ENCODE data around the gene RHBDF1. TPM values are rescaled to one million over a fixed set of nuclear protein-coding genes. Genes with fewer than 3 reads are reported as not detected.
A peak's percentile ranks its signal among the peaks of the same experiment; 100 is the strongest.

The RHBDF1 gene
- total and polyA plus RNA-seq, 2 of the 13 experiments (the other 11 are each of a cell fraction or from before 2014, with no cell fraction given), result 5.4 to 26.9 TPM

DNA sequence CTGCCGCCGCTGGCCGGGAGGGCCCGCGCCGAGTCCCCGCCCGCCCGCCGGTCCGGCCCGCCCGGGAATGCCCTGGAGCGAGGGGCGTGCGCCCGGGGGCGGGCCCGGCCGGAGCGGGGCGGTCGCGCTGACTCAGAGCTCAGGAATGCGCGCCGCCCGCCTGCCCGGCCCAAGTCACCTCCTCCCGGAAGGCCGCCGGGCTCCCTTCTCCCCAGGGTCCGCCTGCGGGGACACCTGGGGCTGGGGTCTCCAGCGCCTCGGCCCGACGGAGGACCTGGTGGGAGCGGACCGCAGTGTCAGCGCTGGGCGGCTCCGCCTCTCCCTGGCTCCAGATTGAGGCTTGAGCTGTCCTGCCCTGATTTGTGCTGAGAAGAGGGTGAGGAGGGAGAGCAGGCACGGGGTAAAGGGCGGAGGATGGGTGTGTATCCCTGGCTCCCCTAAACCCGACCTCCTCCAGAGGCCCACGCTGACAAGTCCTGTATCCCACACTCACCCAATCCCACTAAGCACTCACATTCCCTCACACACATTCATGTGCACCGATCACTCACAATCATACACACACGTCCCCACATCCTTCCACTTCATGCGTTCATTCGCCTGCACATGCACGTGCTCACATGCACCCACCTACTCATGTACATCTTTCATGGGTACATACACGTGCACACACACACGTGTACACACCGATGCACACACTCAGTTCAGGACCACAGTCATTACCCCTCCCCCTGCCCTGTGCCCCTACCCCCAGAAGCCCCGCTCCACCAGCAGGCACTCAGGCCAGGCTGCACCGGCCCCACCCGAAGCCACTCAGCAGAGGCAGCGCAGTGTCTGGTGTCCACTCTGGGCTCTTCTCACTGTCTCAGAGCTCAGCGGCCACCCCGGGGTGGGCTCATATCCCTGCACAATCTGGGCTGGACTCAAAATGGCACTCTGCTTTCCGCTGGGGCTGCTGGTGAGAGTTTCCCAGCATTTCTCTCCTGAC lies at the start of gene RHBDF1 (continued):
- no peak for TF ChIP-seq ZNF354B (CRISPR knock-in tag; IDR thresholded peaks at IDR 0.05)
- TF ChIP-seq ZSCAN21 (CRISPR knock-in tag; IDR thresholded peaks at IDR 0.05; ENCODE audit: borderline replicate concordance), result 0 out of 2 replicates have a peak, but pooled peaks have one; percentile 53
- no peak for TF ChIP-seq ZNF570 (CRISPR knock-in tag; IDR thresholded peaks at IDR 0.05; ENCODE audit: borderline replicate concordance)
- no peak for TF ChIP-seq ZNF777 (CRISPR knock-in tag; IDR thresholded peaks at IDR 0.05)
- no peak for TF ChIP-seq BHLHE40 (IDR thresholded peaks at IDR 0.05; ENCODE audit: low read length)
- no peak for TF ChIP-seq KDM3A (CRISPR knock-in tag; IDR thresholded peaks at IDR 0.05; ENCODE audit: low read depth)
- no peak for TF ChIP-seq MIER2 (CRISPR knock-in tag; IDR thresholded peaks at IDR 0.05)
- 0 out of 2 replicates have a peak, but pooled peaks have one; percentile 30 for TF ChIP-seq ZNF83 (CRISPR knock-in tag; IDR thresholded peaks at IDR 0.05; ENCODE audit: borderline replicate concordance)
- TF ChIP-seq ISX (CRISPR knock-in tag; conservative IDR thresholded peaks at IDR 0.05), result no peak
- TF ChIP-seq NONO (IDR thresholded peaks at IDR 0.05), result no peak
- TF ChIP-seq NONO (CRISPR knock-in tag; conservative IDR thresholded peaks at IDR 0.05), result no peak
- no peak for TF ChIP-seq FOXK1 (CRISPR knock-in tag; IDR thresholded peaks at IDR 0.05; ENCODE audit: borderline replicate concordance, low read depth)
- TF ChIP-seq ZNF839 (CRISPR knock-in tag; IDR thresholded peaks at IDR 0.05; ENCODE audit: borderline replicate concordance), result no peak
- no peak for TF ChIP-seq RFX3 (CRISPR knock-in tag; IDR thresholded peaks at IDR 0.05)
- TF ChIP-seq, protein P1, sequence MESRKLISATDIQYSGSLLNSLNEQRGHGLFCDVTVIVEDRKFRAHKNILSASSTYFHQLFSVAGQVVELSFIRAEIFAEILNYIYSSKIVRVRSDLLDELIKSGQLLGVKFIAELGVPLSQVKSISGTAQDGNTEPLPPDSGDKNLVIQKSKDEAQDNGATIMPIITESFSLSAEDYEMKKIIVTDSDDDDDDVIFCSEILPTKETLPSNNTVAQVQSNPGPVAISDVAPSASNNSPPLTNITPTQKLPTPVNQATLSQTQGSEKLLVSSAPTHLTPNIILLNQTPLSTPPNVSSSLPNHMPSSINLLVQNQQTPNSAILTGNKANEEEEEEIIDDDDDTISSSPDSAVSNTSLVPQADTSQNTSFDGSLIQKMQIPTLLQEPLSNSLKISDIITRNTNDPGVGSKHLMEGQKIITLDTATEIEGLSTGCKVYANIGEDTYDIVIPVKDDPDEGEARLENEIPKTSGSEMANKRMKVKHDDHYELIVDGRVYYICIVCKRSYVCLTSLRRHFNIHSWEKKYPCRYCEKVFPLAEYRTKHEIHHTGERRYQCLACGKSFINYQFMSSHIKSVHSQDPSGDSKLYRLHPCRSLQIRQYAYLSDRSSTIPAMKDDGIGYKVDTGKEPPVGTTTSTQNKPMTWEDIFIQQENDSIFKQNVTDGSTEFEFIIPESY (CRISPR knock-in tag; IDR thresholded peaks at IDR 0.05), result no peak
- TF ChIP-seq, protein P2, sequence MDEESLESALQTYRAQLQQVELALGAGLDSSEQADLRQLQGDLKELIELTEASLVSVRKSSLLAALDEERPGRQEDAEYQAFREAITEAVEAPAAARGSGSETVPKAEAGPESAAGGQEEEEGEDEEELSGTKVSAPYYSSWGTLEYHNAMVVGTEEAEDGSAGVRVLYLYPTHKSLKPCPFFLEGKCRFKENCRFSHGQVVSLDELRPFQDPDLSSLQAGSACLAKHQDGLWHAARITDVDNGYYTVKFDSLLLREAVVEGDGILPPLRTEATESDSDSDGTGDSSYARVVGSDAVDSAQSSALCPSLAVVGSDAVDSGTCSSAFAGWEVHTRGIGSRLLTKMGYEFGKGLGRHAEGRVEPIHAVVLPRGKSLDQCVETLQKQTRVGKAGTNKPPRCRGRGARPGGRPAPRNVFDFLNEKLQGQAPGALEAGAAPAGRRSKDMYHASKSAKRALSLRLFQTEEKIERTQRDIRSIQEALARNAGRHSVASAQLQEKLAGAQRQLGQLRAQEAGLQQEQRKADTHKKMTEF (CRISPR knock-in tag; IDR thresholded peaks at IDR 0.05), result peak; percentile 20; the same call in 1 of the 2 replicates
- no peak for TF ChIP-seq ZNF235 (CRISPR knock-in tag; IDR thresholded peaks at IDR 0.05; ENCODE audit: borderline replicate concordance)
- TF ChIP-seq, protein P3, sequence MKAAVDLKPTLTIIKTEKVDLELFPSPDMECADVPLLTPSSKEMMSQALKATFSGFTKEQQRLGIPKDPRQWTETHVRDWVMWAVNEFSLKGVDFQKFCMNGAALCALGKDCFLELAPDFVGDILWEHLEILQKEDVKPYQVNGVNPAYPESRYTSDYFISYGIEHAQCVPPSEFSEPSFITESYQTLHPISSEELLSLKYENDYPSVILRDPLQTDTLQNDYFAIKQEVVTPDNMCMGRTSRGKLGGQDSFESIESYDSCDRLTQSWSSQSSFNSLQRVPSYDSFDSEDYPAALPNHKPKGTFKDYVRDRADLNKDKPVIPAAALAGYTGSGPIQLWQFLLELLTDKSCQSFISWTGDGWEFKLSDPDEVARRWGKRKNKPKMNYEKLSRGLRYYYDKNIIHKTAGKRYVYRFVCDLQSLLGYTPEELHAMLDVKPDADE (CRISPR knock-in tag; IDR thresholded peaks at IDR 0.05), result no peak
- no peak for TF ChIP-seq RFXANK (CRISPR knock-in tag; IDR thresholded peaks at IDR 0.05)
- TF ChIP-seq, protein P4, sequence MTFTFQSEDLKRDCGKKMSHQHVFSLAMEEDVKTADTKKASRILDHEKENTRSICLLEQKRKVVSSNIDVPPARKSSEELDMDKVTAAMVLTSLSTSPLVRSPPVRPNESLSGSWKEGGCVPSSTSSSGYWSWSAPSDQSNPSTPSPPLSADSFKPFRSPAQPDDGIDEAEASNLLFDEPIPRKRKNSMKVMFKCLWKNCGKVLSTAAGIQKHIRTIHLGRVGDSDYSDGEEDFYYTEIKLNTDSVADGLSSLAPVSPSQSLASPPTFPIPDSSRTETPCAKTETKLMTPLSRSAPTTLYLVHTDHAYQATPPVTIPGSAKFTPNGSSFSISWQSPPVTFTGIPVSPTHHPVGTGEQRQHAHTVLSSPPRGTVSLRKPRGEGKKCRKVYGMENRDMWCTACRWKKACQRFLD (CRISPR knock-in tag; IDR thresholded peaks at IDR 0.05; ENCODE audit: borderline replicate concordance), result no peak
- TF ChIP-seq SOX13 (IDR thresholded peaks at IDR 0.05), result no peak
- no peak for TF ChIP-seq SOX13 (CRISPR knock-in tag; conservative IDR thresholded peaks at IDR 0.05 in 1 of 2, IDR thresholded peaks at IDR 0.05 in 1 of 2)
- peak; percentile 55 for TF ChIP-seq SALL1 (CRISPR knock-in tag; IDR thresholded peaks at IDR 0.05)
- no peak for TF ChIP-seq ATF1 (CRISPR knock-in tag; IDR thresholded peaks at IDR 0.05)

Measured in HepG2 (cell line).